ENCODE data around the gene ANKS4B. TPM values are rescaled to one million over a fixed set of nuclear protein-coding genes. Genes with fewer than 3 reads are reported as not detected.

Gene ANKS4B
- total and polyA plus RNA-seq, 2 of the 8 experiments (the other 6 are each of a cell fraction or from before 2014, with no cell fraction given): 0.06 to 0.15 TPM

GRCh38 chr16:21260870-21261791 is 27.6 kb downstream of the ANKS4B start:
- no peak overlapping the region for H2BK12ac ChIP-seq (ENCODE audit: low read depth, low read length)
- WGBS, 2 experiments (ENCODE audit: extremely low coverage in 1 of 2, insufficient coverage in 1 of 2, insufficient read length in 1 of 2, insufficient replicate concordance in 2 of 2, low coverage in 1 of 2, low lambda C conversion rate in 2 of 2, missing lambda C conversion rate in 1 of 2): 86% methylated on average over 9 of the region's 9 CpGs; no CpG with 5 or more reads in 1 of the 2 experiments
- H3K56ac ChIP-seq (replicated peaks; ENCODE audit: insufficient read length, low read depth, low read length): no peak overlapping the region
- no peak overlapping the region for H2BK15ac ChIP-seq (ENCODE audit: low read length)
- H2BK20ac ChIP-seq (ENCODE audit: low read length): no peak overlapping the region
- no peak overlapping the region for H3K14ac ChIP-seq (ENCODE audit: insufficient read length)
- ChIA-PET CTCF (ENCODE audit: partially characterized antibody) (interaction anchor here (0.6 to 1.1 kb wide), 5 partner anchors 9 to 104 kb away, joined by 3 read pairs; no protein-coding TSS in a partner anchor), POLR2A (ENCODE audit: partially characterized antibody) (interaction anchor here (1.2 to 1.4 kb wide), 2 partner anchors 12 to 22 kb away, joined by 4 to 5 read pairs; no protein-coding TSS in a partner anchor)
- no peak overlapping the region for H3K4me2 ChIP-seq (ENCODE audit: insufficient read depth in 1 of 2, low read depth in 2 of 2, low read length in 2 of 2)
- no peak overlapping the region for H3K18ac ChIP-seq (ENCODE audit: extremely low read depth, low read length)
- no peaks in the 10 kb centered on the region for H3K9me3 ChIP-seq (ENCODE audit: insufficient read depth in 2 of 2, low read depth in 1 of 2, low read length in 1 of 2)
- H3K4me3 ChIP-seq (ENCODE audit: extremely low read depth in 1 of 4, insufficient read depth in 2 of 4, low read depth in 3 of 4, low read length in 4 of 4): no peak overlapping the region
- no peaks in the 10 kb centered on the region for H3K79me2 ChIP-seq (ENCODE audit: control insufficient read depth in 1 of 2, insufficient read depth in 2 of 2, low read length in 2 of 2)
- H2AFZ ChIP-seq (ENCODE audit: low read length): no peak overlapping the region
- no peaks in the 10 kb centered on the region for H3K27me3 ChIP-seq (replicated peaks in 1 of 4; ENCODE audit: control insufficient read depth in 3 of 4, extremely low read depth in 1 of 4, insufficient read depth in 3 of 4, low read length in 3 of 4)
- H3K36me3 ChIP-seq (ENCODE audit: control insufficient read depth in 2 of 4, insufficient read depth in 4 of 4, low read length in 3 of 4): no peaks in the 10 kb centered on the region; a peak in 1 of 8 replicates
- no peak overlapping the region for H4K91ac ChIP-seq (replicated peaks; ENCODE audit: insufficient read length, low read length)
- no peak overlapping the region for H2BK5ac ChIP-seq (ENCODE audit: low read depth, low read length)
- no peaks in the 10 kb centered on the region for H3K4me1 ChIP-seq (replicated peaks in 1 of 4; ENCODE audit: control insufficient read depth in 3 of 4, insufficient read depth in 4 of 4, low read length in 3 of 4)
- no peak overlapping the region for H2BK120ac ChIP-seq (replicated peaks; ENCODE audit: low read depth, low read length)
- H3K23me2 ChIP-seq (ENCODE audit: low read depth, low read length): no peaks in the 10 kb centered on the region
- no peak overlapping the region for H3K23ac ChIP-seq (ENCODE audit: insufficient read length)
- DNase-seq (ENCODE audit: low read depth in 1 of 2, low spot score in 2 of 2): no peak
- no peaks in the 10 kb centered on the region for H3K79me1 ChIP-seq (ENCODE audit: low read depth, low read length)
- H4K8ac ChIP-seq (ENCODE audit: extremely low read depth, insufficient read depth, low read length): no peak overlapping the region
- no peak overlapping the region for H3K4ac ChIP-seq (replicated peaks; ENCODE audit: insufficient read length, low read depth, low read length)
- FAIRE-seq: no peak
- H4K20me1 ChIP-seq (replicated peaks in 1 of 2; ENCODE audit: control insufficient read depth in 1 of 2, insufficient read depth in 2 of 2, low read length in 2 of 2): no peaks in the 10 kb centered on the region
- no peak overlapping the region for H3K27ac ChIP-seq (ENCODE audit: low read depth, low read length)
- H2AK5ac ChIP-seq (ENCODE audit: low read depth, low read length): no peak overlapping the region
- H4K5ac ChIP-seq (ENCODE audit: insufficient read length, low read depth, low read length): no peak overlapping the region
- no peak overlapping the region for H3K9ac ChIP-seq (replicated peaks in 1 of 4; ENCODE audit: extremely low read depth in 1 of 4, low read depth in 3 of 4, low read length in 3 of 4)
- TF ChIP-seq NANOG (IDR thresholded peaks at IDR 0.05; ENCODE audit: insufficient read depth, low read depth, low read length, poor library complexity, severe bottlenecking) (no peak), MAX (IDR thresholded peaks at IDR 0.05) (no peak), CHD2 (IDR thresholded peaks at IDR 0.05; ENCODE audit: low read length) (no peak), TBP (IDR thresholded peaks at IDR 0.05; ENCODE audit: low read depth, low read length) (no peak), TAF7 (optimal IDR thresholded peaks at IDR 0.05; ENCODE audit: borderline replicate concordance, low read depth, low read length) (no peak), CTCF (IDR thresholded peaks at IDR 0.05; ENCODE audit: control extremely low read depth in 1 of 3, insufficient read depth in 1 of 3, low read depth in 1 of 3, low read length in 3 of 3) (no peak), JUN (IDR thresholded peaks at IDR 0.05; ENCODE audit: low read depth, low read length) (no peak)
- TF ChIP-seq, protein P1, sequence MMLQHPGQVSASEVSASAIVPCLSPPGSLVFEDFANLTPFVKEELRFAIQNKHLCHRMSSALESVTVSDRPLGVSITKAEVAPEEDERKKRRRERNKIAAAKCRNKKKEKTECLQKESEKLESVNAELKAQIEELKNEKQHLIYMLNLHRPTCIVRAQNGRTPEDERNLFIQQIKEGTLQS (IDR thresholded peaks at IDR 0.05; ENCODE audit: insufficient read depth, low read depth, low read length): no peak

Measured in H1 (cell line).